Peyer's patch (tissue), 4 donors: ENCODE measurements around the gene DAZAP2.

Experiments
- CTCF ChIP-seq, 6 experiments: fragments of 450-650 bp in 4 of 6; fragments of 200-600 bp in 2 of 6; sonication (generic) in 1 of 6; IDR thresholded peaks; one replicate each; pipeline ENCODE4 v1.5.1; 2017 to 2019; ENCODE audit warnings: antibody characterized with exemption in 6 of 6, mild to moderate bottlenecking in 3 of 6, moderate library complexity in 1 of 6
- POLR2A ChIP-seq, 2 donors: fragments of 450-650 bp; IDR thresholded peaks; one replicate each; pipeline ENCODE4 v1.5.1; 2017; ENCODE audit warnings: antibody characterized with exemption in 2 of 2, mild to moderate bottlenecking in 2 of 2, moderate library complexity in 2 of 2

DNA sequence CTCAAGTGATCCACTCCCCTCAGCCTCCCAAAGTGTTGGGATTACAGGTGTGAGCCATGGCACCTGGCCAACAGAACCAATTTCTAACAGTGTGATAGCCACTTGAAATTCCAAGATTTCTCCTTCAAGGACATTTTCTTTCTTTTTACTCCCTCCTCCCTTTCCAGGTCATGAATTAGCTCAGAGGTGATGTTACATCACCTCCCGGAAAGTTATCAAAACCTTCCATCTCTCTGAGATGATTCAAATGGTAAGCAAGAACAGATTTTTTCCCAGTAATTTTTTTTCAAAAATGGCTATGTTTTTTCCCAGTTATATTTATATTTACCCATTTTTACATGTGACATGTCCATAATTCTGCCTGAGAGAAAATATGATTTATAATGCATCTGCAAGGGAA, 47.2 kb downstream of the DAZAP2 start:
- TF ChIP-seq POLR2A (IDR thresholded peaks at IDR 0.05) (no peak), CTCF (IDR thresholded peaks at IDR 0.05) (no peak)
